Panc1 (cell line): ENCODE data around the gene ZNF683. TPM values are rescaled to one million over a fixed set of nuclear protein-coding genes. Genes with fewer than 3 reads are reported as not detected.
"Not testable (repeated sequence)": the region's sequence is repeated elsewhere in the genome, so short reads cannot be mapped to it uniquely, and the experiment has no call there.

ENCODE experiments used
- ATAC-seq: fragments of 200-7000 bp; cut with Tn5 transposase; 2 replicates; pipeline ENCODE4 v1.9.1; 2020; ENCODE audit warnings: mild to moderate bottlenecking, moderate library complexity
- BruUV-seq: library from RNA; stranded (reverse); fragments of 400-500 nt; replicated peaks from 2 replicates; lab custom pipeline; 2021; lab: Mats Ljungman, UMichigan
- CTCF ChIA-PET: fragments of 300-600 bp; sonication (Branson Sonifier 250); formaldehyde crosslinking; loops from one replicate; lab custom pipeline; 2022; ENCODE audit warnings: antibody characterized with exemption; lab: Charles Lee
- POLR2A ChIA-PET: fragments of 300-600 bp; sonication (Branson Sonifier 250); formaldehyde crosslinking; loops from one replicate; lab custom pipeline; 2022; ENCODE audit warnings: antibody characterized with exemption; lab: Charles Lee
- DNase-seq: peaks from one replicate; pipeline ENCODE4 v3.0.0-alpha.2; 2010; ENCODE audit warnings: low read depth, low spot score
- H3K27ac ChIP-seq: 2 replicates; pipeline ENCODE4 v1.5.1; 2011; ENCODE audit warnings: mild to moderate bottlenecking, low read length, inconsistent platforms
- H3K27me3 ChIP-seq: fragments of 200-500 bp; sonication (Bioruptor generic); 2 replicates; pipeline ENCODE4 v1.6.0; 2014; ENCODE audit warnings: low read length, inconsistent platforms; ENCODE audit not compliant: control insufficient read depth, insufficient read depth
- H3K36me3 ChIP-seq: fragments of 200-500 bp; sonication (Bioruptor generic); 2 replicates; pipeline ENCODE4 v1.5.1; 2014; ENCODE audit warnings: inconsistent platforms, mild to moderate bottlenecking, low read length, moderate library complexity; ENCODE audit not compliant: control insufficient read depth, insufficient read depth
- H3K4me1 ChIP-seq: 2 replicates; pipeline ENCODE4 v1.5.1; 2011; ENCODE audit warnings: inconsistent platforms, mild to moderate bottlenecking, low read length, moderate library complexity; ENCODE audit not compliant: control insufficient read depth, insufficient read depth
- H3K4me3 ChIP-seq, 2 experiments: 2 replicates each; pipeline ENCODE4 v1.5.1; 2011 to 2012; ENCODE audit warnings: low read depth in 2 of 2, low read length in 2 of 2, mild to moderate bottlenecking in 2 of 2, inconsistent platforms in 1 of 2, moderate library complexity in 1 of 2
- H3K9me3 ChIP-seq: fragments of 200-500 bp; sonication (Bioruptor generic); 2 replicates; pipeline ENCODE4 v1.5.1; 2014; ENCODE audit warnings: low read depth, mild to moderate bottlenecking, inconsistent platforms, low read length, moderate library complexity; ENCODE audit not compliant: control insufficient read depth, insufficient read depth
- POLR2AphosphoS5 ChIP-seq: IDR thresholded peaks from 2 replicates; pipeline ENCODE4 v1.6.1; 2012; ENCODE audit warnings: mild to moderate bottlenecking, low read depth, low read length, moderate library complexity
- SIN3A ChIP-seq: IDR thresholded peaks from 2 replicates; pipeline ENCODE4 v1.6.1; 2012; ENCODE audit warnings: low read depth, mild to moderate bottlenecking, low read length, moderate library complexity, borderline replicate concordance; ENCODE audit not compliant: insufficient read depth
- TCF7L2 ChIP-seq: IDR thresholded peaks from 2 replicates; pipeline ENCODE4 v1.6.1; 2011; ENCODE audit warnings: mild to moderate bottlenecking, low read depth, low read length, inconsistent platforms
- in situ Hi-C: cut with HindIII; loops from 2 replicates; pipeline ENCODE4 v1.10.0; 2016; ENCODE audit warnings: low sequenced_read_pairs, low pct_unique_long_range_greater_than_20kb
- intact Hi-C: fragments of 100-400 bp; cut with micrococcal nuclease; formaldehyde crosslinking; loops from one replicate; pipeline ENCODE4 v1.10.0; 2022; ENCODE audit not compliant: unreplicated experiment
- total RNA-seq: library from RNA; stranded (reverse); gene quantifications from one replicate; pipeline ENCODE4 v1.2.1, GENCODE V29; 2021; ENCODE audit not compliant: unreplicated experiment
- TF ChIP-seq, protein P1 (sequence below): fragments of 450-650 bp; IDR thresholded peaks from 2 replicates; pipeline ENCODE4 v1.5.1; 2017; ENCODE audit warnings: mild to moderate bottlenecking
- TF ChIP-seq, protein P2 (sequence below), 2 experiments: IDR thresholded peaks; 2 replicates each; pipeline ENCODE4 v1.6.1; 2011 to 2012; ENCODE audit warnings: low read depth in 2 of 2, control low read depth in 1 of 2, low read length in 1 of 2, mild to moderate bottlenecking in 1 of 2, moderate library complexity in 1 of 2; ENCODE audit not compliant: insufficient read depth in 1 of 2

Gene ZNF683
- total RNA-seq, 1 experiment from 2014 or later: not detected

DNA sequence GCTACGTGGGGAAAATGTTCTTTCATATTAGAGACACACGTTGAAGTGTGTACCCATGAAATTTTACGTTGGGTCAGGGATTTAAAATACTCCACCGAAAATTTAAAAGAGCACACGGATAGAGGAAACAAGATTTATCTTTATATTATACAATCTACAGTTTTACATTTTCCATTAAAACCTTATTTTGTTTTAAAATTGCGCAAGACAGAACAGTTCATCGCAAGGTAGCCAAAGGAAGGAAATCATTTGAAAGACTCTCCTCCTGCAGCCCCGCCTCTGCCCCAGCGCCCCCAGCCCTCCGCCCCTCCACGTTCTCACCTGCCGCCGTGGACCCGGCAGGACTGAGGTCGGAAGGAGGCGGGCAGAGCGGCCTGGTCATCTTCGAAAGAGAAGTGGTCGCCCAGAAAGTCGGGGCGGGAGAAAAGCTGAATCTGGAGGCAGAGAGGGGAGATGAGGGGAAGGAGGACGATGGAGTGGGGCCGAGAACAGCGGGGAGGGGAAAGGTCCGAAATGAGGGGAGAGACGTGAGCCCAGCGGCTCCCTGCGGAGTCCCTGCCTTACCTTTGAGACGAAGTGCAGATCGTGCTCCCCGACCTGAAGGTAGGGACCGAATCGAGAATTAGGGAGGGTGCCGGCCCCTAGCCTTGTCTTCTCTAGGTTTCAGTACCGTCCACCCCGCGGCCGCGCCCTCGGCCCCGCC, 36.6 kb downstream of the ZNF683 start:
- Histone ChIP-seq H3K36me3 (no peaks in the 10 kb centered on the region), H3K27me3 (no peaks in the 10 kb centered on the region), H3K4me3 (peak overlapping the region; percentile 55 to 73), H3K4me1 (no peaks in the 10 kb centered on the region), H3K27ac (no peak overlapping the region), H3K9me3 (no peaks in the 10 kb centered on the region)
- no peak for DNase-seq
- intact Hi-C loops (no loop called here), in situ Hi-C loops (no loop called here)
- POLR2A ChIA-PET: no interaction called here
- CTCF ChIA-PET: no interaction called here
- BruUV-seq: no TSS peak
- TF ChIP-seq, protein P1, sequence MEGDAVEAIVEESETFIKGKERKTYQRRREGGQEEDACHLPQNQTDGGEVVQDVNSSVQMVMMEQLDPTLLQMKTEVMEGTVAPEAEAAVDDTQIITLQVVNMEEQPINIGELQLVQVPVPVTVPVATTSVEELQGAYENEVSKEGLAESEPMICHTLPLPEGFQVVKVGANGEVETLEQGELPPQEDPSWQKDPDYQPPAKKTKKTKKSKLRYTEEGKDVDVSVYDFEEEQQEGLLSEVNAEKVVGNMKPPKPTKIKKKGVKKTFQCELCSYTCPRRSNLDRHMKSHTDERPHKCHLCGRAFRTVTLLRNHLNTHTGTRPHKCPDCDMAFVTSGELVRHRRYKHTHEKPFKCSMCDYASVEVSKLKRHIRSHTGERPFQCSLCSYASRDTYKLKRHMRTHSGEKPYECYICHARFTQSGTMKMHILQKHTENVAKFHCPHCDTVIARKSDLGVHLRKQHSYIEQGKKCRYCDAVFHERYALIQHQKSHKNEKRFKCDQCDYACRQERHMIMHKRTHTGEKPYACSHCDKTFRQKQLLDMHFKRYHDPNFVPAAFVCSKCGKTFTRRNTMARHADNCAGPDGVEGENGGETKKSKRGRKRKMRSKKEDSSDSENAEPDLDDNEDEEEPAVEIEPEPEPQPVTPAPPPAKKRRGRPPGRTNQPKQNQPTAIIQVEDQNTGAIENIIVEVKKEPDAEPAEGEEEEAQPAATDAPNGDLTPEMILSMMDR: no peak
- ATAC-seq: peak; percentile 49

DNA sequence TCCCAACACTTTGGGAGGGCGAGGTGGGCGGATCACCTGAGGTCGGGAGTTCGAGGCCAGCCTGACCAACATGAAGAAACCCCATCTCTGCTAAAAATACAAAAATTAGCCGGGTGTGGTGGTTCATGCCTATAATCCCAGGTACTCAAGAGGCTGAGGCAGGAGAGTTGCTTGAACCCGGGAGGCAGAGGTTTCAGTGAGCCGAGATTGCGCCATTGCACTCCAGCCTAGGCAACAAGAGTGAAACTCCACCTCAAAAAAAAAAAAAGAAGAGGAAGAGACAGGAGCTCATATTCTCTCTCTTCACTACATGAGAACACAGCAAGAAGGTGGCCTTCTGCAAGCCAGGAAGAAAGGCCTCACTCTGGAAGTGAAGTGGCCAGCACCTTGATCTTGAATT, 39.2 kb downstream of the ZNF683 start:
- DNase-seq, POLR2A ChIA-PET, intact Hi-C loops, H3K4me3 ChIP-seq, H3K36me3 ChIP-seq, H3K9me3 ChIP-seq, BruUV-seq, ATAC-seq, H3K4me1 ChIP-seq, H3K27ac ChIP-seq, in situ Hi-C loops, H3K27me3 ChIP-seq: not testable (repeated sequence)
- CTCF ChIA-PET: interaction anchor here (0.6 kb wide), 1 partner anchor 48 kb away, joined by 3 read pairs; no protein-coding TSS in a partner anchor

DNA sequence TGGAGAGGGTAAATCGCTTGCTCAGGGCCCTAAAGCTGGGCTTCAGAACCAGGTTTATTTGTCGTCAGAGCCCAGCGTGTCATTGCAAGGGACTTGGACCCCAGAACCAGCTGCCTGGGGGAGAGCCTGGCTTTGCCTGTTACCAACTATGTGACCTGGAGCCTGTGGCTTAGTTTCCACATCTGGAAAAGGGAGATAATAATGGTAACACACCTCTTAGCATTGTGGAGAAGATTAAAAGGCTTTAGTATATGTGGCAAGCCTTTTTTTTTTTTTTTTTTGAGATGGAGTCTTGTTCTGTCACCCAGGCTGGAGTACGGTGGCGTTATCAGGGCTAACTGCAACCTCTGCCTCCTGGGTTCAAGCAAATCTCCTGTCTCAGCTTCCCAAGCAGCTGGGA, 42.3 kb downstream of the ZNF683 start:
- H3K27ac ChIP-seq: no peak overlapping the region
- no peaks in the 10 kb centered on the region for H3K36me3 ChIP-seq
- no peaks in the 10 kb centered on the region for H3K27me3 ChIP-seq
- no TSS peak for BruUV-seq
- intact Hi-C loops: no loop called here
- POLR2A ChIA-PET: no interaction called here
- CTCF ChIA-PET: no interaction called here
- no peak overlapping the region for H3K4me3 ChIP-seq
- ATAC-seq (no peak), DNase-seq (no peak)
- in situ Hi-C loops: no loop called here
- TF ChIP-seq TCF7L2 (no peak), SIN3A (no peak), POLR2AphosphoS5 (no peak)
- TF ChIP-seq, protein P1: no peak
- TF ChIP-seq, protein P2, sequence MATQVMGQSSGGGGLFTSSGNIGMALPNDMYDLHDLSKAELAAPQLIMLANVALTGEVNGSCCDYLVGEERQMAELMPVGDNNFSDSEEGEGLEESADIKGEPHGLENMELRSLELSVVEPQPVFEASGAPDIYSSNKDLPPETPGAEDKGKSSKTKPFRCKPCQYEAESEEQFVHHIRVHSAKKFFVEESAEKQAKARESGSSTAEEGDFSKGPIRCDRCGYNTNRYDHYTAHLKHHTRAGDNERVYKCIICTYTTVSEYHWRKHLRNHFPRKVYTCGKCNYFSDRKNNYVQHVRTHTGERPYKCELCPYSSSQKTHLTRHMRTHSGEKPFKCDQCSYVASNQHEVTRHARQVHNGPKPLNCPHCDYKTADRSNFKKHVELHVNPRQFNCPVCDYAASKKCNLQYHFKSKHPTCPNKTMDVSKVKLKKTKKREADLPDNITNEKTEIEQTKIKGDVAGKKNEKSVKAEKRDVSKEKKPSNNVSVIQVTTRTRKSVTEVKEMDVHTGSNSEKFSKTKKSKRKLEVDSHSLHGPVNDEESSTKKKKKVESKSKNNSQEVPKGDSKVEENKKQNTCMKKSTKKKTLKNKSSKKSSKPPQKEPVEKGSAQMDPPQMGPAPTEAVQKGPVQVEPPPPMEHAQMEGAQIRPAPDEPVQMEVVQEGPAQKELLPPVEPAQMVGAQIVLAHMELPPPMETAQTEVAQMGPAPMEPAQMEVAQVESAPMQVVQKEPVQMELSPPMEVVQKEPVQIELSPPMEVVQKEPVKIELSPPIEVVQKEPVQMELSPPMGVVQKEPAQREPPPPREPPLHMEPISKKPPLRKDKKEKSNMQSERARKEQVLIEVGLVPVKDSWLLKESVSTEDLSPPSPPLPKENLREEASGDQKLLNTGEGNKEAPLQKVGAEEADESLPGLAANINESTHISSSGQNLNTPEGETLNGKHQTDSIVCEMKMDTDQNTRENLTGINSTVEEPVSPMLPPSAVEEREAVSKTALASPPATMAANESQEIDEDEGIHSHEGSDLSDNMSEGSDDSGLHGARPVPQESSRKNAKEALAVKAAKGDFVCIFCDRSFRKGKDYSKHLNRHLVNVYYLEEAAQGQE (IDR thresholded peaks at IDR 0.05; ENCODE audit: insufficient read depth in 1 of 2, low read depth in 2 of 2, low read length in 1 of 2): no peak
- H3K4me1 ChIP-seq: no peaks in the 10 kb centered on the region
- no peaks in the 10 kb centered on the region for H3K9me3 ChIP-seq

DNA sequence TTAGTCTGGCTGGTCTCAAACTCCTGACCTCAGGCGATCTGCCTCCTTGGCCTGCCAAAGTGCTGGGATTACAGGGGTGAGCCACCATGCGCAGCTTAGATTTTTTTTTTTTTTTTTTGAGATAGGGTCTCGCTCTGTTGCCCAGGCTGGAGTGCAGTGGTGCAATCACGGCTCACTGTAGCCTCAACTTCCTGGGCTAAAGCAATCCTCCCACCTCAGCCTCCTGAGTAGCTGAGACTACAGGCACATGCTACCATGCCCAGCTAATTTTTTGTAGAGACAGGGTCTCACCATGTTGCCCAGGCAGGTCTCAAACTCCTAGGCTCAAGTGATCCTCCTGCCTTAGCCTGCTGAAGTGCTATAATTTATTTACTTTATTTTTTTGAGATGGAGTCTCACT, 43.2 kb downstream of the ZNF683 start:
- BruUV-seq, H3K27ac ChIP-seq, H3K4me1 ChIP-seq, H3K4me3 ChIP-seq, H3K36me3 ChIP-seq, POLR2A ChIA-PET, H3K27me3 ChIP-seq, in situ Hi-C loops, H3K9me3 ChIP-seq, DNase-seq, ATAC-seq, intact Hi-C loops: not testable (repeated sequence)
- CTCF ChIA-PET: interaction anchor here (0.7 kb wide), 1 partner anchor 160 kb away, joined by 5 read pairs; no protein-coding TSS in a partner anchor
